Measurements from ENCODE around the gene GP2. TPM values are rescaled to one million over a fixed set of nuclear protein-coding genes. Genes with fewer than 3 reads are reported as not detected.

GP2 gene
- total RNA-seq, 1 donor from 2014 or later = not detected

GRCh38 chr16:20359997-20360396 is 32.7 kb upstream of the GP2 start:
- DNase-seq (ENCODE audit: extremely low spot score, unreplicated experiment) = no peak
- Mint-ChIP-seq H3K4me1 (ENCODE audit: unreplicated experiment) (no peaks in the 10 kb centered on the region), H3K9me3 (ENCODE audit: unreplicated experiment) (peaks cover 4% of the 10 kb centered on the region), H3K4me3 (ENCODE audit: unreplicated experiment) (no peak overlapping the region), H3K27ac (ENCODE audit: unreplicated experiment) (no peak overlapping the region), H3K27me3 (ENCODE audit: unreplicated experiment) (no peaks in the 10 kb centered on the region), H3K36me3 (ENCODE audit: unreplicated experiment) (no peaks in the 10 kb centered on the region)
- no peak for TF ChIP-seq CTCF (IDR thresholded peaks at IDR 0.05)

DNA sequence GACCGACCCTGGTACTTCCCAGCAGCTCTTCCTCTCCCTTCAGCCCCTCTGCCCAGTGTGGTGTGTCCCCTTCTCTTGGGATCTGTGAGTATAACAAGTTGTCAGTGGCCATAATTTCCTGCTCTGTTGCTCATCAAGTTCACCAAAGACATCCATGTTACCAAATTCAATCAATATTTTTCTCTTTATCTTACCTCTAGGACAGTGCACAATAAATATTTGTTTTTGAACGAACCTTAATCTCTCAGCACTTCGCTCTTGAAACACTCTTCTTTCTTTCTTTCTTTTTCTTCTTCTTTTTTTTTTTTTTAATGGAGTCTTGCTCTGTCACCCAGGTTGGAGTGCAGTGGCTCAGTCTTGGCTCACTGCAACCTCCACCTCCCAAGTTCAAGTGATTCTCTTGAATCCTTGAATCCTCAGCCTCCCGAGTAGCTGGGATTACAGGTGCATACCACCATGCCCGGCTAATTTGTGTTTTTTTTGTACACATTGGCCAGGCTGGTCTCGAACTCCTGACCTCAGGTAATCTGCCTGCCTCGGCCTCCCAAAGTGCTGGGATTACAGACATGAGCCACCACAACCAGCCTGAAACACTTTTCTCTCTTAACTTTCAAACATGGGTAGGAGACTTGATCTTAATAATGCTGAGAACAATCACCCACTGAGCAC is 27.9 kb upstream of the GP2 start:
- DNase-seq (ENCODE audit: extremely low spot score, unreplicated experiment) = no peak
- no peak overlapping the region for H3K27ac Mint-ChIP-seq (ENCODE audit: unreplicated experiment)
- H3K4me1 Mint-ChIP-seq (ENCODE audit: unreplicated experiment) = no peaks in the 10 kb centered on the region
- no peak for TF ChIP-seq CTCF (IDR thresholded peaks at IDR 0.05)
- no peak overlapping the region for H3K4me3 Mint-ChIP-seq (ENCODE audit: unreplicated experiment)
- H3K9me3 Mint-ChIP-seq (ENCODE audit: unreplicated experiment) = peaks cover 7% of the 10 kb centered on the region
- H3K36me3 Mint-ChIP-seq (ENCODE audit: unreplicated experiment) = no peaks in the 10 kb centered on the region
- H3K27me3 Mint-ChIP-seq (ENCODE audit: unreplicated experiment) = no peaks in the 10 kb centered on the region

DNA sequence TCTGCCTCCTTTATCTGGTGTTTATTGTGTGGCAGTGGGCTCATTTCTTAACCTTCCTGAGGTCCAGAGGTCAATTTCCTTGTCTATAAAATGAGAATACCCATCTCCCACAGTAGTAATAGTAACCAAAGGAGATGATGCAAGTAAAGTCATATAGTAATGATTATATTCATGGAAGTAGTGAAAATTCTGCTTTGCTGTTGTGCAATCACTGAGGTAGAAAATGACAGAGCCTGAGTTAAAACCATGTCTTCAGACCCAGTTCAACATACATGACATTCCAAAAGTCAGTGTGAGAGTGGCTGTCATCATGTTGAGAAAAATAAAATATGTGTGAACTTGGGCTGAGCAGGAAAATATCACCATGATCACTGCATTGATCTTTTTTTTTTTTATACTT is 26.1 kb upstream of the GP2 start:
- no peaks in the 10 kb centered on the region for H3K36me3 Mint-ChIP-seq (ENCODE audit: unreplicated experiment)
- peaks cover 7% of the 10 kb centered on the region for H3K9me3 Mint-ChIP-seq (ENCODE audit: unreplicated experiment)
- no peak for TF ChIP-seq CTCF (IDR thresholded peaks at IDR 0.05)
- no peak for DNase-seq (ENCODE audit: extremely low spot score, unreplicated experiment)
- no peaks in the 10 kb centered on the region for H3K27me3 Mint-ChIP-seq (ENCODE audit: unreplicated experiment)
- no peak overlapping the region for H3K27ac Mint-ChIP-seq (ENCODE audit: unreplicated experiment)
- H3K4me3 Mint-ChIP-seq (ENCODE audit: unreplicated experiment) = no peak overlapping the region
- H3K4me1 Mint-ChIP-seq (ENCODE audit: unreplicated experiment) = no peaks in the 10 kb centered on the region

DNA sequence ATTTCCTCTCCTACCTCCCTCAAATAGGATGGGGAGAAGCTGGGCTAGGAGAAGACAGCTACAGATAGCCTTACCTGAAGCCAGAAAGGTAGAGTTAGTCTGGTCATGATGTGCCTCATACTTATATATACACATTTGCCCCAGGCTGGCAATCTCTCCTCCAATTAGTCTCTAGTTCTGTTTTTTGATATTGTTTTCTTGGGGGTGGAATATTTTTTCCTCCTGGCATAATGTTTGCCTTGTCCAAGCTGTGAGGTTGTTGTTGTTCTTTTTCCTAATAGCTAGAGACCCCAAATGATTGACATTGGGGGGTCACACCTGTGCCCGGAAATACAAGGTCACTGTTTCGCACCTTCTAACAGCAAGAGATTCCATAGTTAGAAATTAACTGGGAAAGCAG is 25.3 kb upstream of the GP2 start, which contains the start of gene UMOD:
Gene UMOD, minus strand, starts transcription at position 101 of the 400 bp plus-strand sequence. CDS start 1,978 bp downstream, outside the sequence.
- H3K27me3 Mint-ChIP-seq (ENCODE audit: unreplicated experiment) = no peaks in the 10 kb centered on the region
- peaks cover 7% of the 10 kb centered on the region for H3K9me3 Mint-ChIP-seq (ENCODE audit: unreplicated experiment)
- H3K4me1 Mint-ChIP-seq (ENCODE audit: unreplicated experiment) = no peaks in the 10 kb centered on the region
- H3K4me3 Mint-ChIP-seq (ENCODE audit: unreplicated experiment) = no peak within 1 kb of the TSS
- no peak for TF ChIP-seq CTCF (IDR thresholded peaks at IDR 0.05)
- no peaks in the 10 kb centered on the region for H3K36me3 Mint-ChIP-seq (ENCODE audit: unreplicated experiment)
- no peak for DNase-seq (ENCODE audit: extremely low spot score, unreplicated experiment)
- H3K27ac Mint-ChIP-seq (ENCODE audit: unreplicated experiment) = no peak within 1 kb of the TSS

- no peaks in the 10 kb centered on the region for H3K4me1 Mint-ChIP-seq (ENCODE audit: unreplicated experiment)
- H3K36me3 Mint-ChIP-seq (ENCODE audit: unreplicated experiment) = no peaks in the 10 kb centered on the region
- no peak for DNase-seq (ENCODE audit: extremely low spot score, unreplicated experiment)
- H3K27ac Mint-ChIP-seq (ENCODE audit: unreplicated experiment) = no peak overlapping the region
- no peaks in the 10 kb centered on the region for H3K27me3 Mint-ChIP-seq (ENCODE audit: unreplicated experiment)
- H3K9me3 Mint-ChIP-seq (ENCODE audit: unreplicated experiment) = no peaks in the 10 kb centered on the region
- H3K4me3 Mint-ChIP-seq (ENCODE audit: unreplicated experiment) = no peak overlapping the region
- no peak for TF ChIP-seq CTCF (IDR thresholded peaks at IDR 0.05)
Measured at GRCh38 chr16:20349615-20350014, 22.3 kb upstream of the GP2 start.
